ENCODE data around the gene PTEN.
A peak's percentile ranks its signal among the peaks of the same experiment; 100 is the strongest.
"Not testable (repeated sequence)": the region's sequence is repeated elsewhere in the genome, so short reads cannot be mapped to it uniquely, and the experiment has no call there.

Gene PTEN

DNA sequence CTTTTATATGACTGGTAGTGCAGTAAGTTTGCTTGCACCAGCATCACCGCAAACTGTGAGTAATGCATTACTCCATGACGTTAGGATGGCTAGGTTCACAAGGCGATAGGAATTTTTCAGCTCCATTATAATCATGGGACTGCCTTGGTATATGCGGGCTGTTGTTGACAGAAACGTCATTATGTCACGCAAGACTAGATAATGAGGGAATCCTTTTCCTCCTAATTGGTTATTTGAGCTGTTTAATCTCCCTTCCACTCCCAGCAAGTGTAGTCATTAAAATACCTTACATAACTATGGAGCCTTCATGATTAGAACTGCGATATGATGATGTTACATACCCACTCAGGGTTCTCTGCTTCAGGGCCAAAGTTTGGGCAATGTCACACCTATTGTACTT is 17.4 kb upstream of the PTEN start:
- DNase-seq = no peak

DNA sequence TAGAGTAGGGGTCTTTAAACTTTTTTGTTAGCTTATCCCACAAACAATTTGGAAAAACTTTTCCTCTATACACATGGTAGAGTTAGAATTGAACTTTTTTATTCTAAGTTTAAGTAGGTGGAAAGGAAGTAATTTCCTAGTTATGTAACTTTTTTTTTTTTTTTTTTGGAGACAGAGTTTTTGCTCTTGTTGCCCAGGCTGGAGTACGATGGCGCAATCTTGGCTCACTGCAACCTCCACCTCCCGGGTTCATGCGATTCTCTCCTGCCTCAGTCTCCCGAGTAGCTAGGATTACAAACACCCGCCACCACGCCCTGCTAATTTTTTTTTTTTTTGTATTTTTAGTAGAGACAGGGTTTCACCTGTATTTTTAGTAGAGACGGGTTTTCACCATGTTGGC is 16.7 kb upstream of the PTEN start:
- not testable (repeated sequence) for DNase-seq

DNA sequence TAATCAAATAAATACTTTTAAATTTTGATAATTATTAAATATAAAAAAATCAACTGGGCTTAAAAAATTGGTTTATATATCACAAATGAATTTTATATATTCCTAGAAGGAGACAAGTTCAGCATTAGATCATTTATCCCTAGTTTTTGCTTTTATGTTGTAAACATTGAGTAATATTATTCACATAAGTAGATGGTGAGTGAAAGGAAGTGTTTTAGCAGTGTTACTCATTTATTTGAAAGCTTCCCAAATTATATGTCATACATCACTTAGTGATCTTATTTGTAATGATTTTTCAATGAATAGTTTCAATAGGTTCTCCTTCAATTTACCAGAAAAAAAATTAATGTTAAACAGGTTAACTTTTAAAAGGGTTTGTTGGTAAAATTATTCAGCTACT is 15.9 kb upstream of the PTEN start:
- no peak for DNase-seq

DNA sequence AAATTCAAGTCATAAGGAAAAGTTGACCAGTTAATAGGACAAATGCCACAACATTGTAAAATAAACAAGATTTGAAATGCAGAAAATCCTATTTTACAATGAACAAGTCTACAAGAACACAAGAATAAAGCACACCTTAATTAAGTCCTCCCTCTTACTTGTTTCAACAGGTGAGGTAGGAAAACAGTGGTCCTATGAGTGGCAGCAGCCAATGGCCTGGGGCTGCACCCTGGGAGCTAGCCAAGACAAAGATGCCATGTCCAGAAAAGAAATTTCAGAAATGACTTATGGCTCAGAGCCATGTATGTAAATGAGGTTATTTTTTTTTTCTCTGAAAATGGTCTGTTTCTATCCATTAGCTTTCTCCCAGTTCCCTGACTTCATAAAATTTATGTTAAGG is 14.4 kb upstream of the PTEN start:
- no peak for DNase-seq

DNA sequence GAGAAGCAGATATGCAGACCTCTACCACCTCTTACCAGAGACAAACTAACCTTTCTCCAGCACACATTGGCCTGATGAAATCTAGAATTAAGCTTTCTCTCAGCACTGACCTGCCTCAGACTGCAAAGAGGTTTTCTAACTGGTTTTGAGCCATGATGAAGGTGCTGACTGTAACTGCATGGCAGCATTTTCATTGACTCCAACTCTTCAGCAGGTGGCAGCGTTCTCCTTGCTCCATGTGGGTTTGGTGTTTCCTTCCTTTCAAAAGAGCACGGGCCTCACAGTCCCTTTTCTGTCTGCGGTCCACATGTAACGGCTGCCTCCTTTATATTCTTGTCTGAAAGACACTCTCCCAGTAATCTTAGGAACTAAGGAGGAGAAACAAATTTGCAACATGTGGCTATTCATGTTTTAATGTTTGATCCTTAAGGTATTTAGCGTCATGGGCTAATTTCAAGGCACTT is 12.7 kb upstream of the PTEN start:
- peak; percentile 65 for DNase-seq

DNA sequence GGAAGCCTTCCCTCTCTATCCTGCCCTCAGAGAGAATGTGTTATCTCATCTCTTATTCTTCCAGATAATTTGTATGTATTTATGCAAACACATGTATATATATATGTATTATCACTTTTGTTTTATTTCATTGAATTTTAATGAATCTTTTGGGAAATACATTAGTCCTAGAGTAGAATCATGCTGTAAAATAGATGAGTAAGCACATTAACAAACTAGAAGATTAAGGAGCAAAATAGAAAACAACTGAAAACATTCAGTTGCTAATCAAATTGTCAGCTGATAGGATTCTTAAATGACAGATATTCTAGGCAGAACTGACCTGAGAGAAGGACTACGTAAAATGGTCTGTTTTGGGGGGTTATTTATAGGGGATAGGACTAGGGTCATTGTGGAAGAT is 11.3 kb upstream of the PTEN start:
- DNase-seq = no peak

DNA sequence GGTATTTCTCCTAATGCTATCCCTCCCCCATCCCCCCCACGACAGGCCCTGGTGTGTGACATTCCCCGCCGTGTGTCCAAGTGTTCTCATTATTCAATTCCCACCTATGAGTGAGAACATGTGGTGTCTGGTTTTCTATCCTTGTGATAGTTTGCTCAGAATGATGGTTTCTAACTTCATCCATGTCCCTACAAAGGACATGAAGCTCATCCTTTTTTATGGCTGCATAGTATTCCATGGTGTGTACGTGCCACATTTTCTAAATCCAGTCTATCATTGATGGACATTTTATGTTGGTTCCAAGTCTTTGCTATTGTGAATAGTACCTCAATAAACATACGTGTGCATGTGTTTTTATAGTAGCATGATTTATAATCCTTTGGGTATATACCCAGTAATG is 8.2 kb upstream of the PTEN start:
- DNase-seq = not testable (repeated sequence)

DNA sequence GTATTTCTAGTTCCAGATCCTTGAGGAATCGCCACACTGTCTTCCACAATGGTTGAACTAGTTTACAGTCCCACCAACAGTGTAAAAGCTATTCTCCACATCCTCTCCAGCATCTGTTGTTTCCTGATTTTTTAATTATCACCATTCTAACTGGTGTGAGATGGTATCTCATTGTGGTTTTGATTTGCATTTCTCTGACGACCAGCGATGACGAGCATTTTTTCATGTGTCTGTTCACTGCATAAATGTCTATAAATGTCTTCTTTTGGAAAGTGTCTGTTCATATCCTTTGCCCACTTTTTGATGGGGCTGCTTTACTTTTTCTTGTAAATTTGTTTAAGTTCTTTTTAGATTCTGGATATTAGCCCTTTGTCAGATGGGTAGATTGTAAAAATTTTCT is 7.8 kb upstream of the PTEN start:
- DNase-seq = not testable (repeated sequence)

DNA sequence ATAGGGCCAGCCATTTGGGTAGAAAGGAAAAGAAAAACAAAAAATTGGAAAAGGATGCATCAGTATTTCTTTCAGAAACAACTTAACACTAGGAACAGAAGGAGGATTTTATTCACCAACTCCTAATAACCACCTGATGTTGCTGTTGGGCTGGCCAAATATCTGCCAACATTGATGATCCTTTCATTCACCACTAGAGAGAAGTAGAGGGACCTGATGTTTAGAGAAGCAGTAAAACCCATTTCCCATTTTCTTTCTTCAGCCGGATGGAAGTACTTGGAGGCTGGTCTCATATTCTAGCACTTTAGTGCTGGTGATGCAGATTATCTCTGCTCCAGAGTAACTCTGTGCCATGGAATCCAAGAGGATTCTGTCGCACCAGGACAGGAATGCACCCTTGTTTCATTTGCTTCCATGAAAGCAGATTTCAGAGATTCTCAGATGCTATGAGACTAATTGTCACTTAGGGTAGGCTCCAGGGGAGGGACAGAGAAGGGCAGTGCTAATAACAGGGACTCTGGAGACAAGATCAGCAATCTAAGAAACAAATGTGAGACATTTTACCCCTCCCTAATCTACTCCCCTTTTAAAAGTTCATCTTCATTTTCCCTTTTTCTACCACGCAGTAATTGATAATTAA is 3.1 kb upstream of the PTEN start:
- peak; percentile 45 for DNase-seq

DNA sequence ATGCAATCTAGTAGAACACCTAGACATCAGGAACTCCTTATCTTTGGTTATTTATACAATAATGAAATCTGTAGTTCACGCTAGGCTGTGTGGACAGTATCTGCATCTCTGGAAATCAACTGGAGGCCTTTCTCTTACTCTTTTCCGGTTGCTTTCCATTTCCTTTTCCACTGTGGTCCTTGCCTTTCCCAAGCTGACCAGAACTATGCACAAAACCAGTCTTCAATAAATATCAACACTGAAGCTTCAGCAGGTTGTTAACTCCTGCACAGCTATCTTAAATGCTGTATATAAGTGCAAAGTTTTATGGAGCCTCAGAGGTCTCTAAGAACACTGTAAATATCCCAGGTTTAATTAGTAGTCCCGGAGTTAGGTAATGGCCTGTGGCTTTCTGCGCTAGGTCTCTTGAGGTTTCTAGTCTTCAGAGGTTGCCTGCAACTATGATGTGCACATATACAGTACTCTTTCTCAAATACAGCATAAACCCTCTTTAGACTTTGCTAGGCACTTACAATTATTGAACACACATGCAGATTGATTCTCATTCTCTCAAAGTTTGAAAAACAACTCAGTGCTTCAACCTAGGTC is 2.5 kb upstream of the PTEN start:
- DNase-seq = no peak

DNA sequence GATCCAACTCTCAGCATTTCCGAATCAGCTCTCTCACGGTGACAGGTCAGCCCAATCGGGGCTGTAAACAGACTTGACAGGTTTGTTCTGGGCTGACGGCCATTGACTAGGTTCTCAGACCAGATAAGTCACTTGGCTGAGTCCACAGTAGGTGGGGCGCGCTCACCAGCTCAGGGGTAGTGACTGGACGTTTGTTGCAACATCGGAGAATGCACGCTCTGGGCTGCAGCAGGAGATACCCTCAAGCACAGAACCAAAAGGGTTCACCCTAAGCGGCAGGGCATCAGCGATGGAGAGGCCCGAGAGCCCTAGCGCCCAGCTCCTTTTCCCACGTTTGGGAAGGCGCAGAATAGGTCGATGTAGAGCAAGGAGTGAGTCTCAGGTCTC is 1.9 kb upstream of the PTEN start:
- peak; percentile 22 for DNase-seq

DNA sequence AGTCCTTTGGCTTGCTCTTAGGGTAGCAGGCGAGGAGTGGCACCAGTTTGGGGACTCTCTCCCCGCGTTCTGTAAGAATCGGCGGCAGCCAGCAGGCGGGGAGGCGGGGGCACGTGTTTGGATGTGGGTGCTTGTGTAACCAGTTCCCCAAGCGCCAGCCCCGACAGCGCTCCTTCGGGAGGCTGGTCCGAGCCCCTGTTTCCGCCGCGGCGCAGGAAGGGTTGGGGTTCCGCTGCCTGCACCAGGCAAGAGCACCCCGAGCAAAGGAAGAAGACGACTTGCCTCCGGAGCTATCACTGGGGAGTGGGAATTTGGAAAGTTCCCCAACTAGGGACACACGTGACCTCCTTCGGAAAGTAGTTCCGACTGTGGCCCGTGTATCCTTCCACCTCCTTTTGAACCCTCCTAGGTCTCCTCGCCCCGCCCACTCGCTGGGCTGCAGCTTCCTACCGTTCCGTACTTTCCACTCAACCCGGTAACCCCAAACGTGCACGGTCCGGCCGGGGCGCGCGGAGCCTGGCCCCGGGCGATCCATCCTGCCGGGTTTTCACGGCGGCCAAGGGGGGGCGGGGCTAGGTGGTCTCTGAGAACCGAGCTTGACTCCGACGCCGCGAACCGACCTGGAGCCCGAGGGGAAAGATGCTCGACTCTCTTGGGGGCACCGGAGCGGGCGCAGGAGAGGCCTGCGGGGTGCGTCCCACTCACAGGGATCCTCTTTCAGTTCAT is 1.3 kb upstream of the PTEN start:
- peak; percentile 95 for DNase-seq

DNA sequence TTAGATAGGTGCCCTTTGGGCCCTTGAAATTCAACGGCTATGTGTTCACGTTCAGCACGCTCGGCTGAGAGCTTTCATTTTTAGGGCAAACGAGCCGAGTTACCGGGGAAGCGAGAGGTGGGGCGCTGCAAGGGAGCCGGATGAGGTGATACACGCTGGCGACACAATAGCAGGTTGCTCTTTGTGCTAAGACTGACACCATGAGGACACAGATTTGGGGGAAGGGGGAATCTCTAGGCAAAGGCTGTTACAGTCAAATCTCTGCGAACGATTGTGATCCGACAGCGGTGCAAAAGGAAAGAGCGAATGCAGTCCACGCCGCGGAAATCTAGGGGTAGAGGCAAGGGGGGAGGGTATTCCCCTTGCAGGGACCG is 759 bp upstream of the PTEN start:
- peak; percentile 78 for DNase-seq

DNA sequence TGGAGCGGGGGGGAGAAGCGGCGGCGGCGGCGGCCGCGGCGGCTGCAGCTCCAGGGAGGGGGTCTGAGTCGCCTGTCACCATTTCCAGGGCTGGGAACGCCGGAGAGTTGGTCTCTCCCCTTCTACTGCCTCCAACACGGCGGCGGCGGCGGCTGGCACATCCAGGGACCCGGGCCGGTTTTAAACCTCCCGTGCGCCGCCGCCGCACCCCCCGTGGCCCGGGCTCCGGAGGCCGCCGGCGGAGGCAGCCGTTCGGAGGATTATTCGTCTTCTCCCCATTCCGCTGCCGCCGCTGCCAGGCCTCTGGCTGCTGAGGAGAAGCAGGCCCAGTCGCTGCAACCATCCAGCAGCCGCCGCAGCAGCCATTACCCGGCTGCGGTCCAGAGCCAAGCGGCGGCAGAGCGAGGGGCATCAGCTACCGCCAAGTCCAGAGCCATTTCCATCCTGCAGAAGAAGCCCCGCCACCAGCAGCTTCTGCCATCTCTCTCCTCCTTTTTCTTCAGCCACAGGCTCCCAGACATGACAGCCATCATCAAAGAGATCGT is 598 bp downstream of the PTEN start:
- peak; percentile 29 for DNase-seq

DNA sequence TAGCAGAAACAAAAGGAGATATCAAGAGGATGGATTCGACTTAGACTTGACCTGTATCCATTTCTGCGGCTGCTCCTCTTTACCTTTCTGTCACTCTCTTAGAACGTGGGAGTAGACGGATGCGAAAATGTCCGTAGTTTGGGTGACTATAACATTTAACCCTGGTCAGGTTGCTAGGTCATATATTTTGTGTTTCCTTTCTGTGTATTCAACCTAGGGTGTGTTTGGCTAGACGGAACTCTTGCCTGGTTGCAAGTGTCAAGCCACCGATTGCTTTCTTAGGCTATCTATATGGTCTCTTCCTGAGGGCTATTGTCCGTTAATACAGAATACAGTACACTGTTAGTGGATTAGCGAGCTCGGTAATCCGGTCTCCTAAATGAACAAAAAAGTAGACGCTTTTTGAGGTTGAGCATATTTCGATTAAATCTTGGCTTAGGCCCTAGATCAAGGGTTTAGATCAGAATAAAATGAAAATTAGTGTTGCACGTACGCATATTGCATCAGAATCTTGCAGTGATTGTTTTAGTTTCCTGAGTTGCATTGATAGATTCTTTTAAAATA is 1.2 kb downstream of the PTEN start:
- DNase-seq = no peak

DNA sequence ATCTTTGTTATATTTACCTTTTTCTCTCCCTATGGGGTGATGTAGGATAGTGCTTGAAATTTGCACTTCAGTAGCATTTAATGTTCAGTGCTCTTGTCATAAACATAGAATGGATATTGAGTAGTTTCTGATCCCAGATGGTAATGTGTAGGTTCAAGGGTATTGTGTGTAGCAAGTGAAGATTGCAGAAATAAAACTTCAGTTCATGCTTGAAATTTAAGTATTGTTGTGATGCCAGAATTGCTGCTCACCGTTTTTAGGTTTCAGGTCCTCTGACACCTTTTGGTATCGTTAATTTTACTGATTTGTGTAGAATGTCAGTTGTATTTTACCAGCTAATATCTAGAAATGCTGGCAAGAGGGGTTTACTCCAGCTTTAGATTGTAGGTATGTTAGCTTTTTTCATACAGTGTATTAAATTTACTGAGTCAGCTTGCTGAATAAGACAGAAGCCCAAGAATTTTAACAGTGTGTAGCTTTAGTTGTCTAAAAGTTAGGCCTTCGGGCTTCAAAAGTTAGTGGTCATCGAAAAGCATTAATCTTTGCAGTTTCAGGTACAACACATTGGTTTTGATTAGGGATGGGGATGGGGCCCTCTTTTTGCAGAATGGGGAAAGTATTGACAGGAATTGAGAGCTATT is 1.9 kb downstream of the PTEN start:
- no peak for DNase-seq

DNA sequence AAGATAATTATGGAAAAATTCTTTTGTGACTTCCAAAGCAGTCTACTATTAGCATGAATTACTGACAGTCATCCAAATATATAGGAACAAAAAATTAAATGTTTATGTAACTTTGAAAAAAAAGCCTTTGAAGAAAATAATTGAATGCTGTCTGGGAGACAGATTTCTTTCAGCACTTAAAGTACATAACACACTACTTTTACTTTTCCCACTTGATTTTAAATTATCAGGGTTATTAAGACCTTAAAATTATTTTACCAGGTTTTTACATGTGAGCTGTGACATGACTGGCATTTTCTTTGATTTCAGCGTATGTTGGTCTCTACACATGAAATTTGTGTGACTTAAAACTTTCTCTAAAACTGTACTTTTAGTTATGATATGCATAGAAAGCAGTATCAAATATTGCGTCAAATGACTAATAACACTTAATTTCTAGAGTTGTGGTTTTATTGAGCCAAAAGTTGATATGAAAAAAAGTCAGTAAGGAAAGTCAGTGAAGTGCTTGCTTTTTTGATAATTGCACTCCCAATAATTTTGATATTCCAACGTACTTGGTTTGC is 3.1 kb downstream of the PTEN start:
- no peak for DNase-seq

DNA sequence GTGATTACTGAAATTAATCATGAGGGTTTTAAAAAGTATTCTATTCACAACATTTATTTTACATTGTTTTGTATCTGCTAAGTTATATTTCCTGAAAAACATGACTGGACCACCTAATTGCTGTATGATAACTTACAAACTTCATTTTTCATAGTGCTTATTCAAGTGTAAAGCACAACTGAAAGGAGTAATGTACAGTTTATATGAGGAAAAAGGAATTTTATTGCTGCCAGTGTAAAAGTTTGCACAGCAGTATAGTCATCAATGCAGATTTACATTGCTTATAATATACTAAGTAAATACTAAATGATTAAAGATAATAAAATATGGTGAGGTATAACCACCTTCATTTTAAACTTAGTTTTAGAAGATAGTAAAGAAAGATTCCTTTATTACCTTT is 4.0 kb downstream of the PTEN start:
- no peak for DNase-seq

DNA sequence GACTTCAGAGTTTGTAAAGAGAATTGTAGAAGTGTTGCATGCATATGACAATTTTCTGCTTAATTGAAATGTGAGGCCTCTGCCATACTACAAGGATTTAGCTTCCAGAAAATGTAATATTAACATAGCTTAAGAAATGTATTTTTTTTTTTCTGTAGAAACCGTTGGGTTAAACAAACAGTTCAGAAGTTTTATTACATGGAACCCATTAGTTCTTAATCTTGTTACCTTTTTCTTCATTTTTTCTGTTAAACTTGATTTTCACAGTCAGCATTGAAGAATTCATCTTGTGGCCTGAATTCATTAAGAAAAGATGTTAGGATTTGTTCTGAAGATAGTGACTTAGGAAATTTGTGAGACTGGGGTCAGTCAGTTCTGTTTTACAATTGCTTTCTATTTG is 4.9 kb downstream of the PTEN start:
- no peak for DNase-seq

DNA sequence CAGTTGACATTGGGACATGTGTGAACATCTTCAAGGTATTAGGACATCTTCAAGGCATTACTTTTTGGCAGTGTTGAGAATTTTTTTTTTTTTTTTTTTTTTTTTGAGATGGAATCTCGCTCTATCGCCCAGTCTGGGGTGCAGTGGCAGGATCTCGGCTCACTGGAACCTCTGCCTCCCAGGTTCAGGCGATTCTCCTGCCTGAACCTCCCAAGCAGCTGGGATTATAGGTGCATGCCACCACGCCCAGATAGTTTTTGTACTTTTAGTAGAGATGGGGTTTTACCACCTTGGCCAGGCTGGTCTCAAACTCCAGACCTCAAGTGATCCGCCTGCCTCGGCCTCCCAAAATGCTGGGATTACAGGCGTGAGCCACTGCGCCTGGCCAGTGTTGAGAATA is 5.7 kb downstream of the PTEN start:
- not testable (repeated sequence) for DNase-seq

DNA sequence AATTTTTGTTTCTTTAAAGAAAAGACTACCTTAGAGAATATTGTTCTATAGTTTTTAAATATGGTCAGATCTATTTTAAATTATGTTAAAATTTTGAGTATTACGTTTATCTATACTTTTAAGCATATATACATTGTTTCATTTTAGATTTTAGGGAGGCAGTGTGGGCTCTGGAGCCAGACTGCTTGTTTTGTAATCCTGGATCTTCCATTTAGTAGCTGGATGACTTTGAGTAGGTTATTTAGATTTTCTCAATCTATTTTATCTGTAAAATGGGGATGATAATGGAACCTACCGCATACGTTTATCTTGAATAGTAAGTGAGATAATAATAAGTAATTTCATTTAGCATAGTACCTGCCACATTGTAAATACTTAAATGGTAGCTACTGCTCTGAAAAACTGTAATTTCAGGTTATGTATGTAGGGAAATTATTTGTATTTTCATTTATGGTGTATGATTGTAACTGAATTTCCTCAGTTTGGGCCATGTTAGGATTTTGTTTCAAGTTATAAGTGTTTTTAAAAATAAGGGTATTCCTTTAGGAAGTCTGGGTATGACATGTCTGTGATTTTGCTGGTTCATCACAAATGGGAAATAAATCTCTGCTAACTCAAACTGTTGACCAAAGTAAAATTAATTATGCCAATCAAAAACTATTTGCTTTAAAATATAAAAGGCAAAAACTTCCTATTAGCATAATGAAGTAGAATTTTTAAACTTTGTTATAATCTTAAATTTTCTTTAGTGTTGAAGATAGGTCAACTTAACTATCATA is 6.5 kb downstream of the PTEN start:
- DNase-seq = no peak

DNA sequence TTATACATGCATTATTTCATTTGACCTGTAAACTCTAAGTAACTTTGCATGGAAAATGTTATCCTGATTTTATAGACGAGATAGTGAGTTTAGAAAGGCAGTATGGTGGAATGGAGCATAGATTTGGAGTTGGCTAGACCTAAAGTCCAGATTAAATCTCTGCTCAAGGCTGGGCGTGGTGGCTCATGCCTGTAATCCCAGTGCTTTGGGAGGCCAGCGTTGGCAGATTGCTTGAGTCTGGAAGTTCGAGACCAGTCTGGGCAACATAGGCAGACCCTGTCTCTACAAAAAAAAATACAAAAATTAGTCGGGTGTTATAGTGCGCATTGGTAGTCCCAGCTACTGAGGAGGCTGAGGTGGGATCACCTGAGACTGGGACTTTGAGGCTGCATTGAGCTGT is 9.4 kb downstream of the PTEN start:
- no peak for DNase-seq
